Measurements from ENCODE around the gene FBLIM1. TPM values are rescaled to one million over a fixed set of nuclear protein-coding genes. Genes with fewer than 3 reads are reported as not detected.

The FBLIM1 gene
- total RNA-seq, 1 experiment from 2014 or later = 64.7 TPM

GRCh38 chr1:15830258-15830657 is 71.7 kb downstream of the FBLIM1 start:
- Histone ChIP-seq H4K8ac (replicated peaks; ENCODE audit: insufficient read length, low read depth, low read length) (no peak overlapping the region), H3K14ac (ENCODE audit: insufficient read depth, low read length) (no peak overlapping the region), H4K91ac (ENCODE audit: insufficient read length, low read depth, low read length) (no peak overlapping the region), H3K4ac (ENCODE audit: low read depth, low read length) (no peak overlapping the region), H4K5ac (ENCODE audit: insufficient read length, low read depth, low read length) (no peak overlapping the region), H3K27me3 (ENCODE audit: insufficient read depth, low read length) (no peaks in the 10 kb centered on the region), H3K18ac (ENCODE audit: insufficient read length, low read depth, low read length) (no peak overlapping the region), H2BK12ac (ENCODE audit: insufficient read length, low read depth, low read length) (no peak overlapping the region), H3K4me2 (ENCODE audit: insufficient read depth, insufficient read length, low read length) (no peak overlapping the region), H3K23ac (ENCODE audit: insufficient read length, low read depth, low read length) (no peak overlapping the region), H3K23me2 (ENCODE audit: insufficient read length, low read depth, low read length, poor library complexity, severe bottlenecking) (peaks cover 10% of the 10 kb centered on the region), H2BK15ac (ENCODE audit: low read depth, low read length) (no peak overlapping the region), H2BK120ac (ENCODE audit: low read depth, low read length, poor library complexity, severe bottlenecking) (no peak overlapping the region), H2AK5ac (ENCODE audit: insufficient read length, low read length) (no peak overlapping the region), H3T11ph (ENCODE audit: low read length) (no peak overlapping the region), H4K20me1 (ENCODE audit: control insufficient read depth, insufficient read depth, insufficient read length) (no peaks in the 10 kb centered on the region), H2BK5ac (ENCODE audit: insufficient read length, low read length) (no peak overlapping the region), H3K4me1 (ENCODE audit: insufficient read depth, low read length) (peaks cover 3% of the 10 kb centered on the region; the same call in 1 of the 2 replicates), H3K79me1 (ENCODE audit: insufficient read depth, low read depth, low read length, poor library complexity, severe bottlenecking) (no peaks in the 10 kb centered on the region), H3K79me2 (ENCODE audit: insufficient read depth, low read length) (no peaks in the 10 kb centered on the region), H3K9ac (ENCODE audit: extremely low read depth, insufficient read length, low read length) (no peak overlapping the region), H2AFZ (ENCODE audit: low read length) (no peak overlapping the region), H3K56ac (ENCODE audit: insufficient read length, low read depth, low read length) (no peak overlapping the region), H3K27ac (ENCODE audit: insufficient read length, low read depth, low read length) (no peak overlapping the region), H2BK20ac (ENCODE audit: low read depth, low read length, poor library complexity, severe bottlenecking) (no peak overlapping the region), H3K9me3 (ENCODE audit: control insufficient read depth, low read depth, low read length) (no peaks in the 10 kb centered on the region)
- Mint-ChIP-seq H3K4me1 (peaks cover 35 to 37% of the 10 kb centered on the region in 2 experiments), H3K27ac (peak overlapping the region in 2 of 3 experiments; percentile 5 to 82; a peak in 3 of 7 replicates), H3K27me3 (ENCODE audit: low read depth) (no peaks in the 10 kb centered on the region), H3K9me3 (no peaks in the 10 kb centered on the region; a peak in 1 of 5 replicates), H3K36me3 (ENCODE audit: insufficient read depth in 1 of 3, low read depth in 3 of 3) (peaks cover 7 to 11% (median 7%) of the 10 kb centered on the region in 3 experiments; a peak in 6 of 7 replicates), H3K4me3 (0 out of 5 replicates have a peak overlapping the region, but pooled peaks of 1 of the 2 experiments have one; percentile 53)
- no CpG with 5 or more reads among the region's 1 CpG for WGBS (ENCODE audit: extremely low coverage, insufficient read length, low lambda C conversion rate)
- DNase-seq = no peak
- peak; percentile 48 for TF ChIP-seq CTCF (conservative IDR thresholded peaks at IDR 0.05)
